T-helper 22 cell (primary cell): ENCODE measurements around the gene MBD3L2.
"Not testable (repeated sequence)": the region's sequence is repeated elsewhere in the genome, so short reads cannot be mapped to it uniquely, and the experiment has no call there.

Source experiments
- DNase-seq: peaks from one replicate; pipeline ENCODE4 v3.0.0-alpha.2; 2020; ENCODE audit warnings: low read depth

MBD3L2 gene

GRCh38 chr19:7049021-7049420, at the start of gene MBD3L2:
MBD3L2 (plus strand) TSS chr19:7049321; CDS start chr19:7049374, 53 bp downstream.
- DNase-seq, result not testable (repeated sequence)

DNA sequence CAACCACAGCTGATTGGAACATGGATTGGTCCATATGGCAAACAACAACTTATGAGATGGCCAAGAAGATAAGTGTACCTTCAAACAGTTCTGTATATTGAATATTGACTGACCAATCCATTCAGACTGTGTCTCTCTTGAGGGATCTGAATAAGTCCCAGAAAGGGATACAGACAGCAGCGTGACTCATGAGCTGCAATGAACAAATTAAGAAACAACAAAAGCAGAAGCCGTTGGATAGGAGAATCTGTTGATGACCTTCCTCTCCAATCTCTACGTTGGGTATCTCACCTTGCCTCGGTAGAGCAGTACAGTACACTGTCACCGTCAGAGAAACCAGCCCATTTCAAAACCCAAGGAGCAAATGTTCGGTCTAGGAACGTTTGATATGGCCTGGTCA, 49.2 kb upstream of the MBD3L2 start:
- no peak for DNase-seq

GRCh38 chr19:7000333-7000732, 48.8 kb upstream of the MBD3L2 start:
- DNase-seq, result no peak

DNA sequence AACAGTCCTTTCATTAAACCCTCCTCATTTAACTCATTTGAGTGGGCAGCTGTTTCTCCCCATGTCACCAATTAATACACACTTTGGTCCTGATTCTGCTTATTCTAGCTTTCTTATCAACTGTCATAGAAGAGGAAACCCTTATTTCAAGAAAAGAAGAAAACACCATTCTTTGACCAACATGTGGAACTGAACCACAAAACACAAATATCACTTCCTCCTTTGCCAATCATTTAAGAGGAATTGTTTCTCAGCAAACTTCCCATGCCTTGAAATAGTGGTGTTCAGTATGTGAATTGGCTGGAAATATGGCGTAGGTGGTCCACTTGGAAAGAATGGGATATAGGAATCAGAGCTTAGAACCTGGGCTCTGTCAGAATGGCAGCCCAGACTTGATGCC, 48.3 kb upstream of the MBD3L2 start:
- no peak for DNase-seq

GRCh38 chr19:7004313-7004931, 44.7 kb upstream of the MBD3L2 start:
- no peak for DNase-seq

- no peak for DNase-seq
Observed at GRCh38 chr19:7006135-7006704, 42.9 kb upstream of the MBD3L2 start.

- DNase-seq, result no peak
Observed at GRCh38 chr19:7007859-7008258, 41.3 kb upstream of the MBD3L2 start.

DNA sequence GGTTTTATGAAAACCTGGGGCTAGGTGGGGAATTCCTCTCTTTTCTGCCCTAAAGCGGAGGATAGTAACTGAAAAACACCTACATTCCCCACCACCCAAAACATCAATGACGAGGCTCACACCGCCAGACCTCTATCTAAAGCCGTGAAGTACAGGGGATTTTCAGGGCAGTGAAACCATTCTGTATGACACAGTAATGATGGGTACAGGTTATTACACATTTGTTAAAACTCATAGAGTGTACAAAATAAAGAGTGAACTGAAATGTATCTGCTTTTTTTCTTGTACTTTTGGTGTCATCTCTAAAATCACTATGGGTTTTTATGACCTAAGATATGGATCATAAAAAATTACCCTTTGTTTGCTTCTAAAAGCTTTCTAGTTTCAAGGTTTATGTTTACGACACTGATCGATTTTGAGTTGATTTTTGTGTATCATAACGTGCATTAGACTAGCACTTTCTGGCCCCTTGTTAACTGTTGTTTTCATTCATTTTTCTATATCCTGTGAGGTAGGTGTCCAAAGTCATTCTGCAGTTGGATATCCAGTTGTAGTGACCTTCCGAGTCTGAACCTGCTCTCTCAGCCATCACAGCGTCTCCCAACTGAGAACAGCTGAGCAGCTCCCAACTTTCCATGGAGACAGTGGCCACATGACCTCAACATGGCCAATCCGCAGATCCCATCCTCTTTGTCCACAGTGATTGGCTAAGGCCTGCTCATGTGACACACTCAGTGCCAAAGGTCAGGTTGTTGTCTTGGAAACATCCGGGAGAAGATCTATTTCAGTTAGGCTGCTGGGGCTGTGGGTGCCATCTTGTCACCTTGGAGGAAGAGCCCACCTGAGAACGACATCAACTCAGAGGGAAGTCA, 38.2 kb upstream of the MBD3L2 start:
- DNase-seq, result no peak

- no peak for DNase-seq
Observed at GRCh38 chr19:7013678-7014077, 35.4 kb upstream of the MBD3L2 start.

DNA sequence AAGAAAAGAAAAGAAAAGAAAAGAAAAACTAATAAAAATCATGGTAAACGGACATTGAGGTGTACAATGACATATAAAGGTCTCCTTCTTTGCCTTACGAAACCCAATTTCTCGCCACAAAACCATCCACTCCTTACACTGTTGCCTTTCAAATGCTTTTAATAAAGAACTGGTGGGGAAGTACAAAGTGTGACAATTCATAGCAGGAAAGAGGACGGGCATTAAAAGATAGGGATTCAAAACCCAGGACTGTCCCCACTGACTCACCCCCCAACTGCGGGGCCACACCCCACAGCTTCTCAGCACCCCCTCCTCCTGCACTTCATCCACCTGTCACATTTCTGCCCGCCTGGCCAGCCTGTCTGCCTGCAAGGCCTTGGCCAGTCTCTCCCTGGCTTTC, 30.3 kb upstream of the MBD3L2 start:
- DNase-seq, result no peak

GRCh38 chr19:7021331-7021730, 27.8 kb upstream of the MBD3L2 start, which contains the start of gene MBD3L2B:
MBD3L2B (minus strand) TSS chr19:7021431; CDS start chr19:7021397, 34 bp downstream.
- DNase-seq, result not testable (repeated sequence)

GRCh38 chr19:7028790-7029189, 20.3 kb upstream of the MBD3L2 start:
- not testable (repeated sequence) for DNase-seq

GRCh38 chr19:7030278-7030677, 18.8 kb upstream of the MBD3L2 start, which contains the start of gene MBD3L5:
MBD3L5 (plus strand) TSS chr19:7030578; CDS start chr19:7030612, 34 bp downstream.
- DNase-seq, result not testable (repeated sequence)

GRCh38 chr19:7040079-7040478, 9.0 kb upstream of the MBD3L2 start, which contains the start of gene MBD3L4:
MBD3L4 (minus strand) TSS chr19:7040179; CDS start chr19:7040144, 35 bp downstream.
- not testable (repeated sequence) for DNase-seq

GRCh38 chr19:7041563-7041962, 7.6 kb upstream of the MBD3L2 start:
- not testable (repeated sequence) for DNase-seq

DNA sequence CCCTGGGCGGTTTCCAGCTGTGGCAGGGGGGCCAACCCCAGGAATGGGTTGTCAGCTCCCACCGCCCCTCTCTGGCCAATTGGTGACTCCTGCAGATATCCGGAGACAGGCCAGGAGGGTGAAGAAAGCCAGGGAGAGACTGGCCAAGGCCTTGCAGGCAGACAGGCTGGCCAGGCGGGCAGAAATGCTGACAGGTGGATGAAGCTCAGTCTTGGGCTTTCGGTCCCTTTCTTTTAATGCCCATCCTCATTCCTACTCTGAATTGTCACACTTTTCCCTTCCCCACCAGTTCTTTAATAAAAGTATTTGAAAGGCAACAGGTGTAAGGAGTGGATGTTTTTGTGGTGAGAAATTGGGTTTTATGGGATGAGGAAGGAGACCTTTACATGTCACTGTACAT, 2.3 kb downstream of the MBD3L2 start:
- not testable (repeated sequence) for DNase-seq

DNA sequence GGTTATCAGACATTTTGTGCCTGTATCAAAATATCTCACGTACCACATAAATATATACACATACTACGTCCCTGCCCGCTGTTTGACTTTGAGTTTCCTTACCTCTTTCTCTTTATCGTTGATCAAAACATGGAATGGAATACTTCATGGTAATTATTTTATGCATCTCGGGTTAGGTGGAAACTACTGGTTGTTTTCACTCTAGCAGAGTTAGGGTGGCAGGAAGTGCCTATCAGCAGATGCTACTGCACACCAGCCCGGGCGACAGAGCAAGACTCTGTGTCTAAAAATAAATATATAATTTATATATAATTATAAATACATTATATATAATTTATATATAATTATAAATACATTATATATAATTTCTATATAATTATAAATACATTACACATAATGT, 3.8 kb downstream of the MBD3L2 start:
- DNase-seq, result not testable (repeated sequence)

DNA sequence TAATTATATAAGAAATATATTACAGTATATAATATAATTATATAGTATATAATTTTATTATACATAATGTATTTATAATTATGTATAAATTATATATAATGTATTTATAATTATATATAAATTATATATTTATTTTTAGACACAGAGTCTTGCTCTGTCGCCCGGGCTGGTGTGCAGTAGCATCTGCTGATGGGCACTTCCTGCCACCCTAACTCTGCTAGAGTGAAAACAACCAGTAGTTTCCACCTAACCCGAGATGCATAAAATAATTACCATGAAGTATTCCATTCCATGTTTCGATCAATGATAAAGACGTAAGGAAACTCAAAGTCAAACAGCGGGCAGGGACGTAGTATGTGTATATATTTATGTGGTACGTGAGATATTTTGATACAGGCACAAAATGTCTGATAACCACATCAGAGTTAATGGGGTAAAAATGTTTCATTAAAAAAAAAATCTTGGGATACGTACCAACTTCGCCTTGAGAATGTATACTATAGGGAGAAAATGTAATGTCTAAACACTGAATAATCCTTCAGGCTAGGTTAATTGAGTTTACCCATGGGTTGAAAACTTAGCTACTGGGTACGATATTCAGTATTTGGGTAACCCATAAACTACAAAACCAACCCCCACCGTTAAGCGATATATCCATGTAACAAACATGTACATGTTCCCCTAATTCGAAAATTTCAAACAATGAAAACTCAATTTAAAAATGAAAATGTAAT, 5.7 kb downstream of the MBD3L2 start:
- DNase-seq, result not testable (repeated sequence)

DNA sequence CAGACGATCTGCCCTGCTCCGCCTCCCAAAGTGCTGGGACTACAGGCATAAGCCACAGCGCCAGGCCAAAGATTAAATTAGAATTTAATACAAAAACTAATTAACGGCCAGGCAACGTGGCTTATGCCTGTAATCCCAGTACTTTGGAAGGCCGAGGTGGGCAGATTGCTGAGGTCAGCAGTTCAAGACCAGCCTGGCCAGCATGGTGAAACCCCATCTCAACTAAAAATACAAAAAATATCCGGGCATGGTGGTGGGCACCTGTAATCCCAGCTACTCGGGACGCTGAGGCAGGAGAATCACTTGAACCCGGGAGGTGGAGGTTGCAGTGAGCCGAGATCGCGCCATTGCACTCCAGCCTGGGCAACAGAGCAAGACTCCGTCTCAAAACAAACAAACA, 6.6 kb downstream of the MBD3L2 start:
- not testable (repeated sequence) for DNase-seq

DNA sequence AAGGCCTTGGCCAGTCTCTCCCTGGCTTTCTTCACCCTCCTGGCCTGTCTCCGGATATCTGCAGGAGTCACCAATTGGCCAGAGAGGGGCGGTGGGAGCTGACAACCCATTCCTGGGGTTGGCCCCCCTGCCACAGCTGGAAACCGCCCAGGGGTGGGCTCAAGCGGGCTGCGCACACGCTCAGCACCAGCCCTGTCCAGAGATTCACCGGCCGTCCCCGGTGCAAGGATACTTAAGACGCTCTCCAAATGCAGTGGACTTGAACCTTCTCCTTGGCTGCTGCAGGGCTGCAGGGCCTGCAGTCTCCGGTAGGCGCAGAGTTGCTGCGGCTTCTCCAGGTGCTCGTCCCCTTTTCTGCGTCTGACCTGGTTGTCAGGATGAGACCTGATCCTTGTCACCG, 7.2 kb downstream of the MBD3L2 start:
- DNase-seq, result not testable (repeated sequence)

DNA sequence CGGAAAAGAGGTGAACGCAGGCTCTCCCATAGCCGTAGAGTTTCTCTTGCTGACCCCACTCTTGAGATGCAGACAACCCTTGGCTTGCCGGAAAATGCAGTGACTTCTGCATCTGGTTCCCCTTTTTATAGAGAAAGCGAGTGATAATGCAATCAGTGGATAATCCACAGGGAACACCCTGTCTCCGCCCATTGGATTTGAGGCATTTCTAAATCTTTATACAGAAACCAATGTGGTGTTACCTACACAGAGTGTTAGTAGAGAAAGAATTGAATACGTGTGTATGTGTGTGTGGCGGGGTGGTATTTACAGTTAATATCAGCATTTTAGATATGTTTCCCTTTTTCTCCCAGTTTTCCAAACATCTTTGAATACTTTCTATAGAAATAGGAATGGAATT, 9.5 kb downstream of the MBD3L2 start, which contains the start of gene MBD3L3:
Gene MBD3L3 (minus strand): TSS at position 101 of the 400 bp plus-strand sequence. CDS start 71 bp downstream, at position 30.
- not testable (repeated sequence) for DNase-seq

- DNase-seq, result not testable (repeated sequence)
Observed at GRCh38 chr19:7059977-7060376, 10.9 kb downstream of the MBD3L2 start.
